H9 (cell line): ENCODE results near the gene PTMA. TPM values are rescaled to one million over a fixed set of nuclear protein-coding genes. Genes with fewer than 3 reads are reported as not detected.
"Not testable (repeated sequence)": the region's sequence is repeated elsewhere in the genome, so short reads cannot be mapped to it uniquely, and the experiment has no call there.

Experiments used
- DNase-seq: peaks from one replicate; pipeline ENCODE4 v3.0.0-alpha.2; 2017
- H2AFZ ChIP-seq: one replicate; pipeline ENCODE4 v1.6.1; 2013; ENCODE audit warnings: mild to moderate bottlenecking, low read length, control low read depth, moderate library complexity
- H2AK5ac ChIP-seq: 2 replicates; pipeline ENCODE4 v1.6.1; 2013; ENCODE audit warnings: low read length, control low read depth, mixed read lengths; ENCODE audit not compliant: insufficient read length
- H2BK120ac ChIP-seq: one replicate; pipeline ENCODE4 v1.6.1; 2013; ENCODE audit warnings: low read depth, mild to moderate bottlenecking, low read length, control low read depth, inconsistent platforms; ENCODE audit not compliant: poor library complexity, severe bottlenecking
- H2BK12ac ChIP-seq: 2 replicates; pipeline ENCODE4 v1.6.1; 2013; ENCODE audit warnings: low read length, control low read depth, mixed read lengths, low read depth; ENCODE audit not compliant: insufficient read length
- H2BK15ac ChIP-seq: 2 replicates; pipeline ENCODE4 v1.6.1; 2013; ENCODE audit warnings: low read depth, low read length, control low read depth
- H2BK20ac ChIP-seq: one replicate; pipeline ENCODE4 v1.6.1; 2013; ENCODE audit warnings: low read depth, mild to moderate bottlenecking, low read length, control low read depth, inconsistent platforms; ENCODE audit not compliant: poor library complexity, severe bottlenecking
- H2BK5ac ChIP-seq: 2 replicates; pipeline ENCODE4 v1.6.1; 2013; ENCODE audit warnings: low read length, control low read depth, mixed read lengths; ENCODE audit not compliant: insufficient read length
- H3K14ac ChIP-seq: 2 replicates; pipeline ENCODE4 v1.6.1; 2013; ENCODE audit warnings: low read length, control low read depth; ENCODE audit not compliant: insufficient read depth
- H3K18ac ChIP-seq: 2 replicates; pipeline ENCODE4 v1.6.1; 2013; ENCODE audit warnings: low read depth, mild to moderate bottlenecking, mixed read lengths, low read length, control low read depth; ENCODE audit not compliant: insufficient read length
- H3K23ac ChIP-seq: 2 replicates; pipeline ENCODE4 v1.6.1; 2013; ENCODE audit warnings: low read length, control low read depth, mixed read lengths, low read depth; ENCODE audit not compliant: insufficient read length
- H3K23me2 ChIP-seq: 2 replicates; pipeline ENCODE4 v1.6.1; 2013; ENCODE audit warnings: low read depth, mild to moderate bottlenecking, mixed read lengths, low read length, control low read depth; ENCODE audit not compliant: insufficient read length, poor library complexity, severe bottlenecking
- H3K27ac ChIP-seq: 2 replicates; pipeline ENCODE4 v1.5.1; 2013; ENCODE audit warnings: low read length, control low read depth, mixed read lengths, low read depth; ENCODE audit not compliant: insufficient read length
- H3K27me3 ChIP-seq: 2 replicates; pipeline ENCODE4 v1.6.1; 2013; ENCODE audit warnings: low read length, control low read depth, inconsistent platforms; ENCODE audit not compliant: insufficient read depth
- H3K4ac ChIP-seq: 2 replicates; pipeline ENCODE4 v1.6.1; 2013; ENCODE audit warnings: low read depth, mild to moderate bottlenecking, control low read depth, inconsistent platforms, low read length, moderate library complexity
- H3K4me1 ChIP-seq: 2 replicates; pipeline ENCODE4 v1.6.1; 2013; ENCODE audit warnings: low read length, control low read depth, inconsistent platforms; ENCODE audit not compliant: insufficient read depth
- H3K4me2 ChIP-seq: 2 replicates; pipeline ENCODE4 v1.6.1; 2013; ENCODE audit warnings: low read length, control low read depth, mixed read lengths; ENCODE audit not compliant: insufficient read length, insufficient read depth
- H3K56ac ChIP-seq: 2 replicates; pipeline ENCODE4 v1.6.1; 2013; ENCODE audit warnings: low read depth, mild to moderate bottlenecking, mixed read lengths, low read length, control low read depth; ENCODE audit not compliant: insufficient read length
- H3K79me1 ChIP-seq: 2 replicates; pipeline ENCODE4 v1.6.1; 2013; ENCODE audit warnings: low read depth, mild to moderate bottlenecking, moderate library complexity, low read length, control low read depth, inconsistent platforms; ENCODE audit not compliant: insufficient read depth, poor library complexity, severe bottlenecking
- H3K79me2 ChIP-seq: 2 replicates; pipeline ENCODE4 v1.6.1; 2013; ENCODE audit warnings: low read length, control low read depth, inconsistent platforms; ENCODE audit not compliant: insufficient read depth
- H3K9ac ChIP-seq: 2 replicates; pipeline ENCODE4 v1.6.1; 2013; ENCODE audit warnings: low read length, control low read depth, mixed read lengths; ENCODE audit not compliant: insufficient read length; ENCODE audit errors: extremely low read depth
- H3K9me3 ChIP-seq: one replicate; pipeline ENCODE4 v1.6.1; 2013; ENCODE audit warnings: low read depth, low read length, inconsistent platforms; ENCODE audit not compliant: control insufficient read depth
- H3T11ph ChIP-seq: one replicate; pipeline ENCODE4 v1.6.1; 2013; ENCODE audit warnings: mild to moderate bottlenecking, low read length, control low read depth, inconsistent platforms
- H4K20me1 ChIP-seq: one replicate; pipeline ENCODE4 v1.6.1; 2013; ENCODE audit not compliant: control insufficient read depth, insufficient read length, insufficient read depth
- H4K5ac ChIP-seq: 2 replicates; pipeline ENCODE4 v1.6.1; 2013; ENCODE audit warnings: low read depth, mild to moderate bottlenecking, mixed read lengths, low read length, control low read depth; ENCODE audit not compliant: insufficient read length
- H4K8ac ChIP-seq: replicated peaks from 2 replicates; pipeline ENCODE4 v1.6.1; 2013; ENCODE audit warnings: low read length, control low read depth, mixed read lengths, low read depth; ENCODE audit not compliant: insufficient read length
- H4K91ac ChIP-seq: 2 replicates; pipeline ENCODE4 v1.6.1; 2013; ENCODE audit warnings: low read depth, mild to moderate bottlenecking, moderate library complexity, mixed read lengths, low read length, control low read depth; ENCODE audit not compliant: insufficient read length
- H3K27ac Mint-ChIP-seq, 3 experiments: 2 replicates in 2 of 3; 3 replicates in 1 of 3; pipeline ENCODE4 v1.8.0; 2020 to 2021; ENCODE audit warnings: mixed read lengths in 3 of 3, mild to moderate bottlenecking in 1 of 3, moderate library complexity in 1 of 3
- H3K27me3 Mint-ChIP-seq: 2 replicates; pipeline ENCODE4 v1.8.0; 2021; ENCODE audit warnings: low read depth, mild to moderate bottlenecking, moderate library complexity, mixed read lengths
- H3K36me3 Mint-ChIP-seq, 3 experiments: 2 replicates in 2 of 3; 3 replicates in 1 of 3; pipeline ENCODE4 v1.8.0; 2020 to 2021; ENCODE audit warnings: low read depth in 3 of 3, mixed read lengths in 3 of 3; ENCODE audit not compliant: insufficient read depth in 1 of 3
- H3K4me1 Mint-ChIP-seq, 2 experiments: 2 replicates each; pipeline ENCODE4 v1.8.0; 2020; ENCODE audit warnings: mixed read lengths in 2 of 2
- H3K4me3 Mint-ChIP-seq, 2 experiments: 2 replicates in 1 of 2; 3 replicates in 1 of 2; pipeline ENCODE4 v1.8.0; 2020 to 2021; ENCODE audit warnings: mild to moderate bottlenecking in 2 of 2, mixed read lengths in 2 of 2, moderate library complexity in 1 of 2
- H3K9me3 Mint-ChIP-seq, 2 experiments: 2 replicates in 1 of 2; 3 replicates in 1 of 2; pipeline ENCODE4 v1.8.0; 2020; ENCODE audit warnings: mild to moderate bottlenecking in 2 of 2, mixed read lengths in 2 of 2, moderate library complexity in 1 of 2
- CTCF ChIP-seq: fragments of 200-600 bp; sonication (generic); conservative IDR thresholded peaks from 3 replicates; pipeline ENCODE4 v1.8.0; 2021; ENCODE audit warnings: antibody characterized with exemption, mild to moderate bottlenecking
- WGBS: extraction: QIAGEN DNeasy Blood & Tissue Kit; methylation state at CpG from one replicate; pipeline ENCODE4 v1.1.7; 2013; ENCODE audit warnings: missing lambda C conversion rate, low lambda C conversion rate, mixed read lengths; ENCODE audit not compliant: insufficient read length; ENCODE audit errors: extremely low coverage; 5-methylcytosine and 5-hydroxymethylcytosine counted together
- total RNA-seq: library from RNA; stranded (reverse); gene quantifications from 2 replicates; pipeline ENCODE4 v1.2.1, GENCODE V29; 2021

Gene PTMA
- total RNA-seq, 1 experiment from 2014 or later = 1,963 TPM

DNA sequence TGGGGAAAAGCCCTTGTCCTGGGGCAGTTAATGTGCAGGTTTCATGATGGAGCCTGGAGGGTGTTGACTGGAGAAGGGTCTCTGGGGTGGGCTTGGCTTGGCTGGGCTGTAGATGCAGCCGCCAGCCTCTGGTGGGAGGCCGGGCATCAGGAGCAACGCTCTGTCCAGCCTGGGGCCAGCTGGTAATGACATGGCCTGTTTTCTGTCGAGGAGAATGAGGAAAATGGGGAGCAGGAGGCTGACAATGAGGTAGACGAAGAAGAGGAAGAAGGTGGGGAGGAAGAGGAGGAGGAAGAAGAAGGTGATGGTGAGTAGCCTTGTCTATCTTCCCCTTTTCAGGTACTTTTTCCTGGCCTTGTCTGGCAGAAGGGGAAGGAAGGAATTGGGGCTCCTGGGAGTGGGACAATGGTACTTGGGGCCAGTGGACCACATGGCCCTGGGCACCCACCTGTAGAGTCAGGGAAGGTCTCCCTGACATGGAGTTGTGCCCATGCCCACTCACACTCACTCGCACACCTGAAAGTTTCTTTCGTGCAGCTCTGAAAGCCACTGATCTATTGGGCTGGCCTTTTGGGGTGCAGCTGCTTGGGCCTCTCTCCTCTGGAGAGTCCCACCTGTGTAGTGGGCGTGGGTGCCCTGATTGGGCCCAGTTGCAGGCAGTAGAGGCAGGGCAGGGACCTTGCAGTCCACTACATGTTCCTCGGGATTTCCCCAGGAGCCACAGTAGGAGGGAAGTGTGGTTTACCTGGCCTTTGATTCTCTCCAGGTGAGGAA is 3.5 kb downstream of the PTMA start:
- H2BK5ac ChIP-seq = no peak overlapping the region
- H3K27me3 ChIP-seq = no peaks in the 10 kb centered on the region
- Mint-ChIP-seq H3K4me1 (peaks cover 27 to 33% of the 10 kb centered on the region in 2 experiments), H3K27me3 (peaks cover 19% of the 10 kb centered on the region), H3K4me3 (peak overlapping the region; percentile 93 to 98), H3K9me3 (peaks cover 5 to 6% of the 10 kb centered on the region in 2 experiments; a peak in 4 of 5 replicates), H3K36me3 (peaks cover 36 to 50% (median 48%) of the 10 kb centered on the region in 3 experiments), H3K27ac (peak overlapping the region; percentile 94 to 98 (median 98))
- H3K27ac ChIP-seq = no peak overlapping the region
- peak overlapping the region; percentile 74 for H3K4me2 ChIP-seq
- H2BK12ac ChIP-seq = no peak overlapping the region
- no peak overlapping the region for H3K56ac ChIP-seq
- TF ChIP-seq CTCF = no peak
- H4K8ac ChIP-seq = no peak overlapping the region
- peaks cover 40% of the 10 kb centered on the region; the same call in 1 of the 2 replicates for H3K79me2 ChIP-seq
- no peak overlapping the region for H4K91ac ChIP-seq
- H3K23ac ChIP-seq = no peak overlapping the region
- H2AFZ ChIP-seq = no peak overlapping the region
- H3K79me1 ChIP-seq = no peaks in the 10 kb centered on the region
- H4K5ac ChIP-seq = no peak overlapping the region
- no peak overlapping the region for H2BK120ac ChIP-seq
- H3K18ac ChIP-seq = peak overlapping the region; percentile 13
- no peaks in the 10 kb centered on the region for H4K20me1 ChIP-seq
- H3K4ac ChIP-seq = no peak overlapping the region
- no CpG with 5 or more reads among the region's 9 CpGs for WGBS
- no peak overlapping the region for H3T11ph ChIP-seq
- H2AK5ac ChIP-seq = no peak overlapping the region
- no peak for DNase-seq
- H2BK15ac ChIP-seq = no peak overlapping the region
- no peak overlapping the region for H2BK20ac ChIP-seq
- no peaks in the 10 kb centered on the region for H3K4me1 ChIP-seq
- H3K9me3 ChIP-seq = no peaks in the 10 kb centered on the region
- H3K9ac ChIP-seq = peak overlapping the region; percentile 83
- H3K23me2 ChIP-seq = peaks cover 11% of the 10 kb centered on the region
- H3K14ac ChIP-seq = peak overlapping the region; percentile 33; the same call in 1 of the 2 replicates

DNA sequence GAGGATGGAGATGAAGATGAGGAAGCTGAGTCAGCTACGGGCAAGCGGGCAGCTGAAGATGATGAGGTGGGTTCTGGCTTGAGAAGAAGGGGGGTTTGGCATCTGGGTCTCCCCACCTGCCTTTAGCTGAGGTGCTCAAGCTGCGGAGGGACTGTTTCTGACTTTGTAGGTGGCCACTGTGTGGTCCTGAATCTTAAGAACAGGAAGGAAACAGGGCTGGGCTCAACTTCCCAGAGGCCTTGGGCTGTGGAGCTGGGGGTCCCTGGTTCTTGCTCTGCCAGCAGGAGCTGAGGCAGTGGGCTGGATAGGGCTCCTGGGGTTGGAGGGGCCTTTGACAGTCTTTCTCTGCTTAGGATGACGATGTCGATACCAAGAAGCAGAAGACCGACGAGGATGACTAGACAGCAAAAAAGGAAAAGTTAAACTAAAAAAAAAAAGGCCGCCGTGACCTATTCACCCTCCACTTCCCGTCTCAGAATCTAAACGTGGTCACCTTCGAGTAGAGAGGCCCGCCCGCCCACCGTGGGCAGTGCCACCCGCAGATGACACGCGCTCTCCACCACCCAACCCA is 4.2 kb downstream of the PTMA start:
- H3K27me3 ChIP-seq, H3K4me1 ChIP-seq, H4K20me1 ChIP-seq, H3K23ac ChIP-seq, H4K91ac ChIP-seq, H3K4ac ChIP-seq, H4K5ac ChIP-seq, H4K8ac ChIP-seq, DNase-seq, H2BK20ac ChIP-seq, H2AFZ ChIP-seq, H3K9me3 Mint-ChIP-seq, H3K27ac ChIP-seq, H2AK5ac ChIP-seq, H3K79me1 ChIP-seq, H2BK15ac ChIP-seq, H3K9me3 ChIP-seq, H3K56ac ChIP-seq, H2BK5ac ChIP-seq, H3K14ac ChIP-seq, H3T11ph ChIP-seq, H2BK12ac ChIP-seq, H2BK120ac ChIP-seq, H3K23me2 ChIP-seq: not testable (repeated sequence)
- H3K79me2 ChIP-seq = peaks cover 40% of the 10 kb centered on the region; the same call in 1 of the 2 replicates
- H3K27ac Mint-ChIP-seq = peak overlapping the region; percentile 94 to 98 (median 98)
- H3K18ac ChIP-seq = peak overlapping the region; percentile 5
- peak overlapping the region; percentile 93 to 98 for H3K4me3 Mint-ChIP-seq
- peaks cover 32 to 37% of the 10 kb centered on the region in 2 experiments for H3K4me1 Mint-ChIP-seq
- WGBS = no CpG with 5 or more reads among the region's 18 CpGs
- H3K36me3 Mint-ChIP-seq = peaks cover 36 to 52% (median 48%) of the 10 kb centered on the region in 3 experiments
- peak overlapping the region; percentile 74 for H3K4me2 ChIP-seq
- peak overlapping the region; percentile 83 for H3K9ac ChIP-seq
- H3K27me3 Mint-ChIP-seq = peaks cover 19% of the 10 kb centered on the region
